NCI-H524 treated with DMSO at 0.1 percent for 48 hours (cell line): ENCODE results near the gene CHCHD6.

ENCODE experiments used
- DNase-seq: peaks from one replicate; lab custom pipeline; 2025; lab: John Stamatoyannopoulos, UW

The CHCHD6 gene

GRCh38 chr3:126922466-126922865, 218.4 kb downstream of the CHCHD6 start:
- no peak for DNase-seq

DNA sequence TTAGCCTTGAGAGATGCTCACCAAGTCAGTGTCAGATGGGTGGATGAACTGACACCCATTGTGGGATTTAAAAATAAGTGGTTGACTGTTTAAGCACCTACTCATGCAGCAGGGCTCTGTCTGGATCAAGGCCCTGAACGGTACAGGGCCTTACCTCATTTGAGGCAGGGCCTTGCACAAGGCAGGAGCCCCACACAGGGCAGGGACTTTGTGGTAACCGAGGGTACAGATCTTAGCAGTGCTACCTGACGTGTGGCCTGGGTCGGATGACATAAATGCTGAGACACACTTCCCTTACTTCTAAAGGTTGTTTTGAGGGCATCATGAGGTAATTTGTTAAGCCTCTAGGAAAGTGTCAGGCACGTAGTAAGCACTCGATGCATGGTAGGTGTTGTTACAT, 219.4 kb downstream of the CHCHD6 start:
- no peak for DNase-seq

DNA sequence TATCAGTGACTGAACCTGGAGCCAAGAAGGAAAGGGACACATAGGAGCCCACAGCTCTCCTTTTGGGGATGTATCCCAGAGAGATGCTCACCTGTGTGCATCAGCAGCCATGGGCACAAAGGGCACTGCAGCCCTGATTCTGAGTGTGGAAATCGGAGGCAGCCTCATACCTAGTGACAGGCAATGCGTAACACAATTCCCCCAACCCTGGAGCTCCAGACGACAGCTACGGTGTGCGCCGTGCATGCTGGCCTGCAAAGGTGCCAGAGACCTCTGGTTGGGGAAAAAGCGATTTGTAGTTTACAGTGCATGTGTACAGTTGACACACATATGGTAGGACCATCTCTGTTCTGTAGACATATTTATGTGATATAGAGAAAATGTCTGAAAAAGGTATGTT, 219.9 kb downstream of the CHCHD6 start:
- no peak for DNase-seq

DNA sequence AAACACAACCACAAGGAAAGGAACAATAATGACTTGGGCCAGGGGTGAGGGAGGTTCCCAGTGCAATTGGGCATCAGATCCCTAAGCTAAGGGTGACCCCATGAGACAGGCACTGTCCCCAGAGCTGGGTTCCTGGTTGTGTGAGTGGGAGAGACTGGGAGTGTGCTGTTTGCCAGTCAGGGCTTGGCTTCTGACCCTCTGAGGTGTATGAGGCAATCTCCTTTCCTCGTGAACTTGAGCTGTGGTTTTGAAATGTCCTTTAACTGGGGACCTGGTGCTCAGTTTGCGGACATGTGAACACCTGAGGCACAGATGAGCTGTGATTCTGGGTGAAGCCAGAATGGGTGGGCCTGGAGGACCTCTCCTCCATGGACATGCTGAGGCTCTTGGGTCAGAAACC, 220.4 kb downstream of the CHCHD6 start:
- no peak for DNase-seq

DNA sequence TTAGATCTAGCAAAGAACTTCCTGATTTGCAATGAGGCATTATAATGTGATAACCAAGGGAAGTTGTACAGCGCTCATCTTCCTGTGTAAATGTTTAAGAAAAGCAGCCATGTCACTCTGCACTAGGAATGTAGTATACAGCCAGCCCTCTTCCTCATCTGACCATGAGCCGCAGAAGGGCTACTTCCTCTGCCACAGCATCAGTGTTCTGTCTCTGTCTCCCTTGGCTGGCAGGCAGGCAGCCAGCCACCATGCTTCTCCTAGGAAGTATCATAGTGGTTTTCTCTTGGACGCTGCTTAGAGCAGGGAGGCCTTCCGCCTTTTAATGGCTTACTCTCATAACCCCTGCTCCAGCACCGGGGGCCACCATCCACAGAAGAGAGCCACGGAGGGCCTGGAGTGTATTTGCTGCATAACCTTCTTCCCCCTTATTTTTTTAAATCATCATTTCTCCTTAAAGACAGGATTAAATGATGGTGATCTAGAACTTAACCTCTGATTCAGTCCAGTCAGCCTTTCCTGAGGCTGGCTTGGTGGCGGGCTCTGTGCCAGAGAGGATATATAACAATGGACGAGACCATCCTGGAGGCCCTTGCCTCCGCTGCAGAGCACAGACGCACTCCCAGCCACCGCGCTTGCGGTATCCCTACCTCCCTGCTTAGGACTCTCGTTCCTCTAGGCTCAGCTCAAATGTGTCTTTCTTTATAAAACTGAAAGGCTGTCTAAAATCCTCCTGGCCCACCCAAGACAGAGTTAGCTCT, 221.6 kb downstream of the CHCHD6 start:
- DNase-seq = no peak

DNA sequence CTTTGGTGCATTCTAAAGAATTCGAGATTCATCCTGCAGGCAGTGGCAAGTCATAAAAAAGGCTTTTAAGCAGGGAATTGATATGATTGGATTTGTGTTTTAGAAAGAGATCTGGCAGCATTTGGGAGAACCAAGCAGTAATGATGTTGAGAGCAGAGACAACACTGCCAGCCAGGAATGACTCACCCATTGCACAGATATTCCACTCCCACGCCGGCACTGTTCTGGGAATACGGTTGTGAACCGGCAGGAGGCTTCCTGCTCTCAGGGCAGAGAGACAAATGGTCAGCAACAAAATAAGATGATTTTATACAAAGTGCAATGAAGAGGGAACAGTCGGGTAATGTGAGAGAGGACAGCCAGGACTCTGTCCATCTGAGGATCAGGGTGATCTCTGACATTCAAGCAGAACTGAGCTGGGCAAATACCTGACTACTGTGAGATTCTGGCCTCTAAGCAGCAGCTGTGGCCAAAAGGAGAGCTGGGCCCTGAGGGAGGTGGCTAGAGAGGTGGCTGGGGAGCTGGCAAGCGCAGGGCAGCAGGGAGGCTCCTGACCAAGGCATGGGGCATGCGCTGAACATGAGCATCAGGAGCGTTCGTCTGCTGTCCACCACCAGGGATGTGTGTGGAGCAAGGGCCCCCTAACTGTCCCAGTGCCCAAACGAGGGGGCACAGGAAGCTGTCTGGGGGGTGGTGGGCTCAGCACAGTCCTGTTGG, 222.8 kb downstream of the CHCHD6 start:
- DNase-seq = no peak

DNA sequence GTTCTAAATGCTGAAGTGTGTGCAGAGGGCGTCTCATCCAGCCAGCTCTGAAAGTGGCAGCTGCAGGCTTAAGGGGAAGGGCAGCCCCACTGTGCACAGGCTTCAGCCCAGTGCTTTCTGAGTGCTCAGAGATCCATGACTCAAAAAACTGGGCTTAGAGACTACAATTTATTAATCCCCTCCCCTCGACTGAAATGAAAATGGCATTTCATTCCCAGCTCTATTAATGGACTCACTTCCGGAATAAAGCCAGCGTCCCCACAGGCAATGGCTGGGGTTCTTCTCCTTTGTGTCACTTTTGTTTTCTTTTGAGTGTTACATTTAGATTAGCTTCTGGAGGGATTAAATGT, 223.3 kb downstream of the CHCHD6 start:
- no peak for DNase-seq

DNA sequence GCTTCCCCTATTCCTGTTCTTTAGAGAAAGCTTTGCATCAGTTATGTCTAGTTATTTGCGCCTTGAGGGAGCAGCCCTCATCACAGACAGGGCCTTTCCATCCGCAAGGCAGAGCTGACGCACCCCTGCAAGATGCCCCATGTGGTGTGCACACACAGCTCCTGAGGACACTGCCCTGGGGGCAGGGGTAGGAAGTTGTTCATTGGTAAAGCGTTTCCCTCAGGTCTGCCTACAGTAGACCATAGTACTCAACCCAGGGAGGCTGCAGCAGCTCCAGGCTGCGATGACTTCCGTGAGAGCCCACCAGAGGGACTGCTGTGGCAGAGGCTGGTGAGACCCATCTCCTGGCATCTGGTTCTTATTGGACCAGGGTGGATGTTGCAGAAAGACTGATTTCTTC, 223.8 kb downstream of the CHCHD6 start:
- no peak for DNase-seq

GRCh38 chr3:126928921-126929474, 225.0 kb downstream of the CHCHD6 start:
- no peak for DNase-seq

DNA sequence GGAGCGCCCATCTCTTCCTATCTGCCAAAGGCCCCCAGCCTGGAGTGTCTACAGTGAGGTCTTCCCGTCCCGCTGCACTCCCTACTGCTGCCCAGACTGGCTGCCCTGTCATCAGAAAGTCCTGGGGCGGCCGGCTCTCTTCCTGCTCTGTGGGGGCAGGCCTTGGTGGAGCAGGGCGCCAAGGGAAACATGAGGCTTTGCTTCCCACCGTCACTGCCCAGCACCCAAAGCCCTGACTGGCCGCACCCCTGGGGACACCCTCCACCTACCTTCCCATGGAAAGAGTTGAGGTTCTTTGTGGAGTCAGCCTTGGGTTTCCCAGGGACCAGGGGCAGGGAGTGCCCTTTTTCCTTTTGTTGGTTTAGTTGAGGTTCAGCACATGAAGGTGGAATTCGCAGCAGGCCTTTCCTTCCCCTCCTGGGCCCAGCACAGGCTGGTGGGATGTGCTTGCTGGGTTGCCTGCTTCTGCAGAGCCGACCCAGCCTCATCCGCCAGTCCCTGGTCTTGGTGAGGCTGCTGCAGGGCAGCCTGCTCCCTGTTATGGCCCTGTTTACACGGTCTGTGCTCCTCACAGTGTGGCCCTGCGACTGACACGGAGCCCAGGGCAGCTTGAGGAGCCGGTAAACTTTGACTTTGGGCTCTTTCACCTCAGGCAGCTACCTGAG, 227.0 kb downstream of the CHCHD6 start:
- no peak for DNase-seq

DNA sequence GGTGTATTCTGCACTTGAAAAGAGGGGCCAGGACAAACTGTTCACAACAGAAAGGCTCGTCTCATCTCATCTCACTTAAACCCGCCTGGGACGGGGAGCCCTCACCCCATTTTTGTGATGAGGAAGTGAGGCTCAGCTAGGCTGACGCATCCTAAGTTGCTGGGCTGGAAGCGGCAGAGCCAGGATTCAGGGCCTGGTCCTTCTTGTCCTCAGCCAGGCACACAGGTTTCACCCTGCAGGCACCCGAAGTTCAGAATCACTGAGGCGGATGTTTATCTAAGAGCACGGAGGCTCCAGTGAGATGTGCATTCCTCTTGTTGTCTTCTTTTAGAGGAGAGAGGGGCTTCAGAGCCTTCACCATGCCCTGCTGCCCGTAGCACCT, 227.8 kb downstream of the CHCHD6 start:
- DNase-seq = no peak

GRCh38 chr3:126932188-126932931, 228.3 kb downstream of the CHCHD6 start:
- no peak for DNase-seq

GRCh38 chr3:126934031-126934531, 230.0 kb downstream of the CHCHD6 start:
- no peak for DNase-seq

DNA sequence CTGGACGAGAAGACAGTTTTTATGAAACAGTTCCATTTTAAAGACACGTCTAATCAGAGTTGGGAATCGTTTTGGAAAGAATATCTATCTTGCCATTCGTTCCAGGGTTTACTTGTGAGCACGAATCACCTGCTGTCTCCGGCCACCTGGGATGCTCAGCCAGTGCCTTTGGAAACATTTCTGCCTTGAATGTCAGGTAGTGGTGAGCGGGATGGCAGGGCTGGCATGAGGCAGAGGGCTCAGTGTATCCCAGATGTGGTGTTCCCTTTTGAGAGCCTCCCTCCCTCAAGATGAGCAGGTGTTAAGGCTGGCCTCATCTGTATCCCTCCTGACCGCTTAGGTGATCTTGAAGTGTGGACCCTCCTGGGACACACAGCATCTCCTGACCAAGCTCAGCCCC, 231.0 kb downstream of the CHCHD6 start:
- no peak for DNase-seq

DNA sequence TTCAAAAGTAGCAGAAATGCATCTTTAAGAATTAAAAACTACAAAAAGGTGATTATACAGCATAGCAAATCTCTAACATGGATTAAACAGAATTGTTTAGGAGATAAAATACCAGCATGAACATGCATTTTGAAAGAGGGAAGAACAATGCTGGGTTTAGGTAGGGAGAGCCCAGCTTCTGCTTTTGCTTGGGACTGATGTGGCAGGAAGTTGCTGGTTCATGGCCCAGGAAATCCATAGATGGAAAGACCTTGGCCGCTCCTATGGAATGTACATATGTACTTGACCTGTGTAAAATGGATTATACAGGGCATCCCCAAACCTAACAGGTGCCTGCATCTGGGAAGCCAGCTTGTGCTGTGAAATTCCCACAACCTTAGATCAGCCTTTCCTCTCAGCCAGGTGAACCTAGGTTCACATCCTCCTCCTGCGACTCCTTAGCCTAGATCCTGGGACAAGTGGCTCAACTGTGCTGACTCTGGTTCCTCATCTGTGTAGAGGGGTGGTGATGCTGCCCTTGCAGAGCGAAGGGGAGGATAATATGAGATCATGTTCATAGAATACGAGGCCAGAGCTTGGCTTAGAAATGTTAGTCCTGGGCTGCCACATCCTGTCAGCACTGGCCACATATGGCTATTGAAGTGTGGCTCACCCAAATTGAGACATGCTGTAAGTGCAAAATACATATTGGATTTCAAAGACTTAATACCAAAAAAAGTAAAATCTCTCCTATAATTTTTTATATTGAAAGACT, 231.9 kb downstream of the CHCHD6 start:
- DNase-seq = no peak

- no peak for DNase-seq
These were observed 232.9 kb downstream of the CHCHD6 start for GRCh38 chr3:126936853-126937425.

DNA sequence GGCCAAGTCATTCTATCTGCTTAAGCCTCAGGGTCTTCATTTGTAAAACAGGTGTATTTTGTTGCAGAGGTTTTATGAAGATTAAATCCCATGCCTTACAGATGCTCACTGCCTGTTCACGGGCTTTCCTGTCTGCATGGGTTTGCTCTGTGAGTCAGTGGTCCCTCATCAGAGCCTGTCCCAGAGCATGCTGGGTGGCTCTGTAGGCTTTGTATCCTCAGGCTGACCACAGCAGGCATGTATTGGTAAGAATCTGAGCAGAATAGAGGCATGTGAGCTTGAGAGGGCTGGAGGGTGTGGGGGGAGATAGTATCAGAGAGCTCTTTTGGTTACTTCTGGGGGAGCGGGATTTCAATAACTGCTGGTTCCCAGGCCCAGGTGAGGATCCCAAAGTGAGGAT, 233.5 kb downstream of the CHCHD6 start:
- no peak for DNase-seq

GRCh38 chr3:126937973-126938372, 233.9 kb downstream of the CHCHD6 start:
- DNase-seq = no peak

DNA sequence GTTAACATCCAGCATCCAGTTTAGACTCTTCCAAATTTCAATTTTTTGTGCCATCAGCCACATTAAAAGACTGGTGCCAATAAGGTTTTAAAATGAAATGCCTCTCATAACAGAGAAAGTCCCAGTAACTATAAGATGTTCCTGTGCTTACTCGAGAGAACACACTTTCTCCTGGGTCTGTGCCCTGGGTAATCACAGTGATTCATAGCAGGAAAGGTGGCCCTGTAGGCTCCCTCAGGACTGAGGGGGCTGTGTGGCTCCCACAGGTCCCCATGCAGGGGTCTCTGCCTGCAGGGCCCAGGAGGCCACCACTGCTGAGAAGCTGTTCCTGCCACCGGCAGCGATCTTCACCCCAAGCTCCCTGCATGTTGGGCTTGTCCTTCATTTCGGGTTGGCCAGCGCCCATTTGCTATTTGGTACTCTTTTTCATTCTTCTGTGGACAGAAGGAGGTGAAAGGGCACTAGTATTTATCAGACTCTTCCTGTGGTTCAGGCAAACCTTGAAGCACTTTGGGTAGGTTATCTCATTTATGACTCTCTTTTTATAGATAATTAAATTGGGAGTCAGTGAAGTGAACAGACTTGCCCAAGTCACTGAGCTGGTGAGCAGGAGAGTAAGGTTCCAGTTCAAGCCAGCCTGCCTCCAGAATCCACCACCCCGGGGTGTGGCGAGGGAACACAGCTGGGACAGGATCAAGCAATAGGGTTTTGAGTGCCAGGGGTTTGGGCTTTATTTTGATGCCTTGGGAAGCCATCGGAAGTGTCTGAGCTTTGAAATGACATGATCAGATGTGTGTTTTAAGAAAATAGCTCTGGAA, 234.7 kb downstream of the CHCHD6 start:
- no peak for DNase-seq

DNA sequence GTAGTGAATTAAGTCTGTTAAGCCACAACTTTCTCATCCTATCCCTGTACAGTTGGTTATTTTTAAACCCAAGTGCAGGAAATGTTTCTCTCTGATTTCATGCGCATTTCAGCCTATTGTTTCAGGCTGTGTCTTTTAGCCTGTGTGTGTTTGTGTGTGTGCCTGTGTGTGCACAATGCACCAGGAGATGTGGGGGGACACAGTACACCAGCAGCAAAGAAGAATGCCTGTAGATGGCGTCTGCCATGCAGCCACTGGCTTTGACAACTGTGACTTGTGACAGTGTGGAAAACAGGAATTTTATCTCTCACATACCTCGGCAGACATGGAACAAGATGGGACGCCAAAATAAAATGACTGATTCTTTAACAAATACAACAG, 235.3 kb downstream of the CHCHD6 start:
- DNase-seq = no peak
